ENCODE measurements around the gene SOX10. TPM values are rescaled to one million over a fixed set of nuclear protein-coding genes. Genes with fewer than 3 reads are reported as not detected.

Gene SOX10
- total and polyA plus RNA-seq, 7 donors: 0.10 to 0.36 (median 0.18) TPM; not detected in 2

GRCh38 chr22:38030311-38031133 is 46.2 kb upstream of the SOX10 start:
- Histone ChIP-seq H3K4me3 (no peak overlapping the region), H3K27me3 (ENCODE audit: insufficient read depth in 3 of 3, low read length in 2 of 3) (no peaks in the 10 kb centered on the region), H3K4me1 (peaks cover 7% of the 10 kb centered on the region), H3K9me3 (no peaks in the 10 kb centered on the region), H3K27ac (no peak overlapping the region), H3K36me3 (ENCODE audit: insufficient read depth in 1 of 2, low read depth in 1 of 2) (no peaks in the 10 kb centered on the region)
- intact Hi-C loops (cut with DNase I): no loop called here
- 70 to 74% (median 72%) methylated on average over 16 of the region's 16 CpGs for WGBS, 3 donors
- no peak for DNase-seq
- no peak for TF ChIP-seq CTCF (IDR thresholded peaks at IDR 0.05)
- ATAC-seq: no peak

- Histone ChIP-seq H3K9me3 (no peaks in the 10 kb centered on the region), H3K36me3 (ENCODE audit: insufficient read depth in 1 of 2, low read depth in 1 of 2) (no peaks in the 10 kb centered on the region), H3K27me3 (ENCODE audit: insufficient read depth in 3 of 3, low read length in 2 of 3) (no peaks in the 10 kb centered on the region), H3K27ac (no peak overlapping the region), H3K4me3 (no peak overlapping the region), H3K4me1 (peaks cover 7% of the 10 kb centered on the region)
- TF ChIP-seq CTCF (IDR thresholded peaks at IDR 0.05): no peak
- intact Hi-C loops (cut with DNase I): no loop called here
- WGBS, 3 donors: 54 to 64% (median 56%) methylated on average over 5 of the region's 5 CpGs
- DNase-seq: no peak
- no peak for ATAC-seq
These were observed 45.5 kb upstream of the SOX10 start for GRCh38 chr22:38029901-38030300.

- no peak for TF ChIP-seq CTCF (IDR thresholded peaks at IDR 0.05)
- DNase-seq (no peak), ATAC-seq (no peak)
- Histone ChIP-seq H3K4me1 (peaks cover 7% of the 10 kb centered on the region), H3K4me3 (no peak overlapping the region), H3K36me3 (ENCODE audit: insufficient read depth in 1 of 2, low read depth in 1 of 2) (no peaks in the 10 kb centered on the region), H3K27ac (no peak overlapping the region), H3K9me3 (no peaks in the 10 kb centered on the region), H3K27me3 (ENCODE audit: insufficient read depth in 3 of 3, low read length in 2 of 3) (no peaks in the 10 kb centered on the region)
- intact Hi-C loops (cut with DNase I): no loop called here
These were observed 45.0 kb upstream of the SOX10 start for GRCh38 chr22:38029370-38029769.

- ATAC-seq (no peak), DNase-seq (no peak)
- Histone ChIP-seq H3K4me1 (peaks cover 4% of the 10 kb centered on the region), H3K4me3 (no peak overlapping the region), H3K27ac (no peak overlapping the region), H3K9me3 (no peaks in the 10 kb centered on the region), H3K36me3 (ENCODE audit: insufficient read depth in 1 of 2, low read depth in 1 of 2) (no peaks in the 10 kb centered on the region), H3K27me3 (ENCODE audit: insufficient read depth in 3 of 3, low read length in 2 of 3) (no peaks in the 10 kb centered on the region)
- TF ChIP-seq CTCF (IDR thresholded peaks at IDR 0.05): no peak
- intact Hi-C loops (cut with DNase I): no loop called here
- WGBS, 3 donors: 93 to 94% (median 93%) methylated on average over 15 of the region's 15 CpGs
These were observed 44.2 kb upstream of the SOX10 start for GRCh38 chr22:38028344-38029130.
